Measurements from ENCODE around the gene CSTF3.
"Not testable (repeated sequence)": the region's sequence is repeated elsewhere in the genome, so short reads cannot be mapped to it uniquely, and the experiment has no call there.

Gene CSTF3

DNA sequence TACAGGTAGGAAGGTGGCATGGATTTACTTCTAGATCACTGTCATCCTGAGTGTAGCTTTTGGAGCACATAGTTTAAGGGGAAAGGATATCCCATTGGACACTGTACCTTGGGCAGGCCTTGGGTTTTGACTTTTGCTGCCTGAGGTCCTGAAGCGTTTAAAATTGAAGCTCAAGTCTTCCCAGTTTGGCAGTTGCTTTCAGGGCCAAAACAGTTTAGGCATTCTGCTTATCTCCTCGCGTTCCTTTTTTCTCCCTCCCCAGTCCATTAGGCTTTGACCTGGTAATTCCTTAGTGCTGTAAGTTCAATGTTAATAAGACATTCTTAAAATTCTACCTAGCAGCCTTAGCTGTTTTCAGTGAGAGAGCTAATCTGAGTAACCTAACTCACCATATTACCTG, 35.7 kb downstream of the CSTF3 start:
- CTCF ChIA-PET: interaction anchor here (0.7 kb wide), 1 partner anchor 406 kb away, joined by 3 read pairs; no protein-coding TSS in a partner anchor
- no peaks in the 10 kb centered on the region for H3K9me3 ChIP-seq (ENCODE audit: control insufficient read depth, insufficient read depth, low read depth, low read length)
- TF ChIP-seq ZNF18 (tag by site-specific recombination; IDR thresholded peaks at IDR 0.05) (no peak), ZBTB7A (tag by site-specific recombination; IDR thresholded peaks at IDR 0.05; ENCODE audit: low read depth) (no peak), ZNF155 (tag by site-specific recombination; IDR thresholded peaks at IDR 0.05) (no peak), ZNF660 (tag by site-specific recombination; IDR thresholded peaks at IDR 0.05) (no peak), ZIC2 (tag by site-specific recombination; IDR thresholded peaks at IDR 0.05) (no peak)
- no peaks in the 10 kb centered on the region for H3K4me1 ChIP-seq (ENCODE audit: control insufficient read depth, insufficient read depth, low read length)
- H3K27ac ChIP-seq (ENCODE audit: extremely low read depth, low read depth, low read length): no peak overlapping the region
- POLR2A ChIA-PET: no interaction called here
- H3K36me3 ChIP-seq (ENCODE audit: control insufficient read depth in 2 of 2, insufficient read depth in 1 of 2, low read length in 2 of 2): peaks cover 0 to 15% of the 10 kb centered on the region in 2 experiments; a peak in 1 of 3 replicates
- H3K4me3 ChIP-seq (ENCODE audit: low read depth, low read length): no peak overlapping the region

DNA sequence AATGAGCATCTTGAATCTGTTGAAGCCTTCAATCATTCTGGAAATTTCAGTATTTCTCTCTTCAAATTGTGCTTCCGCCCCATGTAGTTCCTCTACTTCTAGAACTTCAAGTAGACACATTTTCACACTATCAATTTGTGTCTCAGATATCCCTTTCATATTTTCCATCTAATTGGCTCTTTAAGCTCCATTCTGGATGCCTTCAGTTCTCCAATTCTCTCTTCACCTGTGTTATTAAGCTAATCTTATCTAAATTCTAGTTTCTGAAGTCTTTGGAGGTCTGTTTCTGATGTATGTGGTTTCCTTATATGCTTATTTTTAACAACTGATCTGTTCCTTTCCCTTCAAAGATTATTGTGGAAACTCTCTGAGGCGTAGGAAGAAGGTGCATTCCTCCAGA, 36.3 kb downstream of the CSTF3 start:
- TF ChIP-seq ZNF239 (tag by site-specific recombination; IDR thresholded peaks at IDR 0.05) (no peak), ZEB2 (tag by site-specific recombination; IDR thresholded peaks at IDR 0.05) (no peak), SP7 (tag by site-specific recombination; IDR thresholded peaks at IDR 0.05) (no peak), MYNN (tag by site-specific recombination; IDR thresholded peaks at IDR 0.05; ENCODE audit: borderline replicate concordance) (no peak), PRDM1 (tag by site-specific recombination; IDR thresholded peaks at IDR 0.05) (no peak), ZSCAN18 (tag by site-specific recombination; IDR thresholded peaks at IDR 0.05) (no peak), ZNF341 (tag by site-specific recombination; IDR thresholded peaks at IDR 0.05; ENCODE audit: low read depth) (no peak), ZFP3 (tag by site-specific recombination; IDR thresholded peaks at IDR 0.05; ENCODE audit: low read depth) (no peak), GLIS1 (tag by site-specific recombination; IDR thresholded peaks at IDR 0.05) (no peak), ZNF354C (tag by site-specific recombination; IDR thresholded peaks at IDR 0.05; ENCODE audit: borderline replicate concordance, low read depth) (no peak), ZNF623 (tag by site-specific recombination; IDR thresholded peaks at IDR 0.05) (no peak), ZNF202 (tag by site-specific recombination; IDR thresholded peaks at IDR 0.05; ENCODE audit: borderline replicate concordance) (no peak), SALL2 (tag by site-specific recombination; IDR thresholded peaks at IDR 0.05; ENCODE audit: borderline replicate concordance) (no peak), ZNF707 (tag by site-specific recombination; IDR thresholded peaks at IDR 0.05) (no peak), OSR2 (tag by site-specific recombination; IDR thresholded peaks at IDR 0.05) (no peak), SP3 (tag by site-specific recombination; IDR thresholded peaks at IDR 0.05) (no peak), ZNF530 (tag by site-specific recombination; IDR thresholded peaks at IDR 0.05; ENCODE audit: low read depth) (no peak)
- TF ChIP-seq, protein P1, sequence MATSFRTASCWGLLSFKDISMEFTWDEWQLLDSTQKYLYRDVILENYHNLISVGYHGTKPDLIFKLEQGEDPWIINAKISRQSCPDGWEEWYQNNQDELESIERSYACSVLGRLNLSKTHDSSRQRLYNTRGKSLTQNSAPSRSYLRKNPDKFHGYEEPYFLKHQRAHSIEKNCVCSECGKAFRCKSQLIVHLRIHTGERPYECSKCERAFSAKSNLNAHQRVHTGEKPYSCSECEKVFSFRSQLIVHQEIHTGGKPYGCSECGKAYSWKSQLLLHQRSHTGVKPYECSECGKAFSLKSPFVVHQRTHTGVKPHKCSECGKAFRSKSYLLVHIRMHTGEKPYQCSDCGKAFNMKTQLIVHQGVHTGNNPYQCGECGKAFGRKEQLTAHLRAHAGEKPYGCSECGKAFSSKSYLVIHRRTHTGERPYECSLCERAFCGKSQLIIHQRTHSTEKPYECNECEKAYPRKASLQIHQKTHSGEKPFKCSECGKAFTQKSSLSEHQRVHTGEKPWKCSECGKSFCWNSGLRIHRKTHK (tag by site-specific recombination; IDR thresholded peaks at IDR 0.05): no peak
- TF ChIP-seq, protein P2, sequence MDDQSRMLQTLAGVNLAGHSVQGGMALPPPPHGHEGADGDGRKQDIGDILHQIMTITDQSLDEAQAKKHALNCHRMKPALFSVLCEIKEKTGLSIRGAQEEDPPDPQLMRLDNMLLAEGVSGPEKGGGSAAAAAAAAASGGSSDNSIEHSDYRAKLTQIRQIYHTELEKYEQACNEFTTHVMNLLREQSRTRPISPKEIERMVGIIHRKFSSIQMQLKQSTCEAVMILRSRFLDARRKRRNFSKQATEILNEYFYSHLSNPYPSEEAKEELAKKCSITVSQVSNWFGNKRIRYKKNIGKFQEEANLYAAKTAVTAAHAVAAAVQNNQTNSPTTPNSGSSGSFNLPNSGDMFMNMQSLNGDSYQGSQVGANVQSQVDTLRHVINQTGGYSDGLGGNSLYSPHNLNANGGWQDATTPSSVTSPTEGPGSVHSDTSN (CRISPR knock-in tag; IDR thresholded peaks at IDR 0.05): no peak
- CTCF ChIA-PET: interaction anchor here (0.6 to 0.7 kb wide), 2 partner anchors 13 to 406 kb away, joined by 3 read pairs; no protein-coding TSS in a partner anchor
- Histone ChIP-seq H3K36me3 (ENCODE audit: control insufficient read depth in 2 of 2, insufficient read depth in 1 of 2, low read length in 2 of 2) (peaks cover 0 to 15% of the 10 kb centered on the region in 2 experiments; a peak in 1 of 3 replicates), H3K9me3 (ENCODE audit: control insufficient read depth, insufficient read depth, low read depth, low read length) (no peaks in the 10 kb centered on the region), H3K27ac (ENCODE audit: extremely low read depth, low read depth, low read length) (no peak overlapping the region), H3K4me3 (ENCODE audit: low read depth, low read length) (no peak overlapping the region), H3K4me1 (ENCODE audit: control insufficient read depth, insufficient read depth, low read length) (no peaks in the 10 kb centered on the region)
- POLR2A ChIA-PET: no interaction called here

DNA sequence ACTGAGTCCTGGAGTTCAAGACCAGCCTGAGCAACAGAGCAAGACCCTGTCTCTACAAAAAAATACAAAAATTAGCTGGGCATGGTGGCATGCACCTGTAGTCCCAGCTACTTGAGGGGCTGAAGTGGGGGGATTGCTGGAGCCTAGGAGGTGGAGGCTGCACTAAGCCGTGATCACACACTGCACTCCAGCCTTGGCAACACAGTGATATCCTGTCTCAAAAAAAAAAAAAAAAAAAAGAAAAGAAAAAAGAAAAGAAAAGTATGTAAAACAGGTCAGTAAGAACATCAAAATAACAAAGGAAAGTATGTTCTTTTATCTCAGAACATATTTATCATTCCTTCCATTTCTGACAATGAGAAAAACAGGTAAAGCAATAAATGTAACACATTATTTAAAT, 38.6 kb downstream of the CSTF3 start:
- POLR2A ChIA-PET; H3K4me1 ChIP-seq (ENCODE audit: control insufficient read depth, insufficient read depth, low read length); H3K27ac ChIP-seq (ENCODE audit: extremely low read depth, low read depth, low read length); H3K9me3 ChIP-seq (ENCODE audit: control insufficient read depth, insufficient read depth, low read depth, low read length); CTCF ChIA-PET; H3K4me3 ChIP-seq (ENCODE audit: low read depth, low read length): not testable (repeated sequence)
- peaks cover 0 to 15% of the 10 kb centered on the region in 2 experiments; a peak in 1 of 3 replicates for H3K36me3 ChIP-seq (ENCODE audit: control insufficient read depth in 2 of 2, insufficient read depth in 1 of 2, low read length in 2 of 2)
